Right lobe of liver (tissue), 4 donors: ENCODE measurements around the gene TRABD.

Source experiments
- POLR2A ChIP-seq: fragments of 450-650 bp; IDR thresholded peaks from one replicate; pipeline ENCODE4 v1.6.1; 2017; ENCODE audit warnings: antibody characterized with exemption, mild to moderate bottlenecking
- TF ChIP-seq, protein P1 (sequence below), 4 donors: fragments of 200-600 bp in 3 of 4; fragments of 450-650 bp in 1 of 4; IDR thresholded peaks; one replicate each; pipeline versions ENCODE4 v1.5.1 to v1.8.0; 2016 to 2022; ENCODE audit warnings: antibody characterized with exemption in 4 of 4, mild to moderate bottlenecking in 2 of 4
- donor health status: DM: no; HTN: no; CAD: no.
- donor health status: DM: no; HTN: no; CAD: no.
- donor health status: DM: no; HTN: yes; CAD: no.

DNA sequence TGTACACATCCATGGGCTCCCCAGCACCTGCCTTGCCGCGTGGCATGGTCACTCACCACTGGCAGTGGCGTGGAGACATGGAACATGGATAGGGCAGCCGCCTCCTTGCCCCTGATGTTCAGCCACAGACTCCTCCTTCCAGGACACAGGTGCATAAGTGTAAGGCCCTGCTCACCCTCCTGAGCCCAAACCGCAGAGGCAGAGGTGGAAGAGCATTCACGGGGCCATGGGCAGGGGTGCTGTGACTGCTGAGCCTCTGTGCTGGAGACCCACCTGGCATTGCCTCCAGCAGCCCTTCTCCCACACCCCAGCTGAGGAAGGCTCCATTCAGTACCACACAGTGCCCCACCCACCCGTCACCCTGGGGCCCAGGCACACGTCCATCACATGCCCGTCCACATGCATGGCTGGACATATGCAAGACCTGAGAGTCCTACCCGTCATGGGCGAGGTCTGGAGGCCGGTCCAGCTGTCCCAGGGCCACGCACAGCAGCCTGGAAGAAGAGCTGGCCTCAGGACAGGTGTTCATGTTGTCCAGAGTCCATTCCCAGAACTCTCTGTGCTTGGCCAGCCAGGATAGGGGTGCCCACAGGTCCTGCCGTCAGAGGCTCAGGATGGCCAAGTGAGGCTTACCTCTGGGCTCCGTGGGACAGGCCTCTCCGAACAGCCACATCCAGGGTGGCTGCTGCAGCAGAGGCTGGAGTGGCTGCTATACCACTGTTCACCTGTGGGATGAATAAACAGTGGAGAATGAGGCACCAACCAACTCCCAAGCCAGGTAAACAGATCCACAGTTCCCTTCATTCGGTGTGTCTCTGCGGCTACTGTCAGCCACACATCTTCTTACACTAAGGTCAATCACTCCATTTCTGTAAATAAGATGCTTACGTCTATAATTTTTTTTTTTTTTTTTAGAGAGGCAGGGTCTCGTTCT lies 60.8 kb downstream of the TRABD start:
- no peak for TF ChIP-seq POLR2A
- TF ChIP-seq, protein P1, sequence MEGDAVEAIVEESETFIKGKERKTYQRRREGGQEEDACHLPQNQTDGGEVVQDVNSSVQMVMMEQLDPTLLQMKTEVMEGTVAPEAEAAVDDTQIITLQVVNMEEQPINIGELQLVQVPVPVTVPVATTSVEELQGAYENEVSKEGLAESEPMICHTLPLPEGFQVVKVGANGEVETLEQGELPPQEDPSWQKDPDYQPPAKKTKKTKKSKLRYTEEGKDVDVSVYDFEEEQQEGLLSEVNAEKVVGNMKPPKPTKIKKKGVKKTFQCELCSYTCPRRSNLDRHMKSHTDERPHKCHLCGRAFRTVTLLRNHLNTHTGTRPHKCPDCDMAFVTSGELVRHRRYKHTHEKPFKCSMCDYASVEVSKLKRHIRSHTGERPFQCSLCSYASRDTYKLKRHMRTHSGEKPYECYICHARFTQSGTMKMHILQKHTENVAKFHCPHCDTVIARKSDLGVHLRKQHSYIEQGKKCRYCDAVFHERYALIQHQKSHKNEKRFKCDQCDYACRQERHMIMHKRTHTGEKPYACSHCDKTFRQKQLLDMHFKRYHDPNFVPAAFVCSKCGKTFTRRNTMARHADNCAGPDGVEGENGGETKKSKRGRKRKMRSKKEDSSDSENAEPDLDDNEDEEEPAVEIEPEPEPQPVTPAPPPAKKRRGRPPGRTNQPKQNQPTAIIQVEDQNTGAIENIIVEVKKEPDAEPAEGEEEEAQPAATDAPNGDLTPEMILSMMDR (IDR thresholded peaks at IDR 0.05) = peak in 1 of 4 donors; percentile 5
